ENCODE measurements around the gene ARL17B.
"Not testable (repeated sequence)": the region's sequence is repeated elsewhere in the genome, so short reads cannot be mapped to it uniquely, and the experiment has no call there.

ARL17B gene

DNA sequence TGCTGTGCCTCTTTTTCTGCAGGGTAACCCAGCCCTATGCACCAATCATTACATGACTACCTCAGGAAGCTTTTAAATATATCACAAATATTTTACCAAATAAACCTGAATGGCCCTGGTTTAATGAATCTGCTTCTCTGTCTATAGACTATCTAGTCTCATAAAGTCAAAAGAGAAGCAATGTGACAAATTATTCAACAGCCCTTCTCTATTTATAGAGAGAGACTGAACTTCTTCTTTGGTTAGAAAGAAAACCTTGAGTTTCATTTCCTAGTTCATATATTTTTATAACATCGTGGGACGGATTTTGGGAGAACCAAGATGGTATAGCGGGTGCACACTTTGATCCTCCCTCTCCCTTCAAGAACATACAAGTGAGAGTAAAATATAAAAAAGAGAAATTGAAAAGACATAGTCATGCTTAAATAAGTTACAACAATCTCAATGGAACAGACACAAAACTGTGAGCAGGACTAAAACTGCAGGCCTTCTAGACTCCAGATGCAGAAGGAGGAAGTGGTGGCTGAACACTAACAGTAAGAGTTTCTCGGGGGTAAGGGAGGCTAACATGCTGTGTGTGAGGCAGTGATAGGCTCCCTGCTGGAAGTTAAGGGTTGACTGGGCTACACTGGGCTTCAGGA lies 70.5 kb downstream of the ARL17B start:
- peak; percentile 68 for DNase-seq (ENCODE audit: low spot score)

DNA sequence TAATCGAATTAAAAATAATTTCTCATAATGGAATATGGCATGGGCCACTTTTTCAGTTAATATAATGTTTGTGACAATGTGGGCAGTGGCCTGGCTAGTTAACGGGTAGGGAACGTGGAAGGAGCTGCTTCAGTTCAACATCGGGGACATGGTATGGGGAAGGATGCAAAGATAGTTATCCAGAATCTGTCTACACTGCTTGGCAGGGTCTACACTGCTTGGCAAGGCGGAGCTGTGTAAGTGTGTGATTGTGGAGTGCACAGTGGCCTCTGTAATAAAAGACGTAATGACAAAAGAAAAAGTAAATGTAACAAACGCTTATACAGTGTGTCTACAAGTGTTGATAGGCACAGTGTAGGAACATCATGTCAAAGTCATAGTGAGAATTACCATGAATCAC lies 74.0 kb downstream of the ARL17B start:
- DNase-seq (ENCODE audit: low spot score): not testable (repeated sequence)

- TF ChIP-seq, protein P1, sequence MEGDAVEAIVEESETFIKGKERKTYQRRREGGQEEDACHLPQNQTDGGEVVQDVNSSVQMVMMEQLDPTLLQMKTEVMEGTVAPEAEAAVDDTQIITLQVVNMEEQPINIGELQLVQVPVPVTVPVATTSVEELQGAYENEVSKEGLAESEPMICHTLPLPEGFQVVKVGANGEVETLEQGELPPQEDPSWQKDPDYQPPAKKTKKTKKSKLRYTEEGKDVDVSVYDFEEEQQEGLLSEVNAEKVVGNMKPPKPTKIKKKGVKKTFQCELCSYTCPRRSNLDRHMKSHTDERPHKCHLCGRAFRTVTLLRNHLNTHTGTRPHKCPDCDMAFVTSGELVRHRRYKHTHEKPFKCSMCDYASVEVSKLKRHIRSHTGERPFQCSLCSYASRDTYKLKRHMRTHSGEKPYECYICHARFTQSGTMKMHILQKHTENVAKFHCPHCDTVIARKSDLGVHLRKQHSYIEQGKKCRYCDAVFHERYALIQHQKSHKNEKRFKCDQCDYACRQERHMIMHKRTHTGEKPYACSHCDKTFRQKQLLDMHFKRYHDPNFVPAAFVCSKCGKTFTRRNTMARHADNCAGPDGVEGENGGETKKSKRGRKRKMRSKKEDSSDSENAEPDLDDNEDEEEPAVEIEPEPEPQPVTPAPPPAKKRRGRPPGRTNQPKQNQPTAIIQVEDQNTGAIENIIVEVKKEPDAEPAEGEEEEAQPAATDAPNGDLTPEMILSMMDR (IDR thresholded peaks at IDR 0.05; ENCODE audit: extremely low read depth, missing control alignments): peak; percentile 52
- peak; percentile 46 for DNase-seq (ENCODE audit: low spot score)
Measured at GRCh38 chr17:46286764-46287221, 74.8 kb downstream of the ARL17B start.

GRCh38 chr17:46285500-46285899 lies 76.1 kb downstream of the ARL17B start:
- not testable (repeated sequence) for DNase-seq (ENCODE audit: low spot score)

DNA sequence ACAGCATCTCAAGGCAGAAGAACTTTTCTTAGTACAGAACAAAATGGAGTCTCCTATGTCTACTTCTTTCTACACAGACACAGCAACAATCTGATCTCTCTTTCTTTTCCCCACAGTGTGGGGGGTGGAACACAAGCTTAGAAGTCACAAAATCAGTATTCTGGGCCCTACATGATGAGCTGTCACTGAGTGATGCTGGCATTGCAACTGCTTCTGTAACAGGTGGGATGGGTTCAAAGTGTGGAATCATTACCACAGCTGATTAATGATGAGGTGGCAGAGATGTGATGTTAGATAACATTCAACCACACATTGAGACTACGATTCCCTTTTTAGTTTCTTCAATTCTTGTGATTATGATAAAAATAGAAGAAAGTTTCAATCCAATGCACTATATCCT lies 77.1 kb downstream of the ARL17B start:
- not testable (repeated sequence) for DNase-seq (ENCODE audit: low spot score)

DNA sequence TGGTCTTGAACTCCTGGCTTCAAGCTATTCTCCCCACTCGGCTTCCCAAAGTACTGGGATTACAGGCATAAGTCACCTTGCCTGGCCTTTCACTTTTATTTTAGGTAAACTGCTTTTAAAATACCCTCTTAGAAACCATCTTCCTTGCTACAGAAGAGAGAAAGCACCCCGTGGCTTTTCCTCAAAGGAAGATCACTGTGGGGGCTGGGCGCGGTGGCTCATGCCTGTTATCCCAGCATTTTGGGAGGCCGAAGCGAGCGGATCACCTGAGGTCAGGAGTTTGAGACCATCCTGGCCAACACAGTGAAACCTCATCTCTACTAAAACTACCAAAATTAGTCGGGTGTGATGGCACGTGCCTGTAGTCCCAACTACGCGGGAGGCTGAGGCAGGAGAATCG lies 78.9 kb downstream of the ARL17B start:
- DNase-seq (ENCODE audit: low spot score): not testable (repeated sequence)

DNA sequence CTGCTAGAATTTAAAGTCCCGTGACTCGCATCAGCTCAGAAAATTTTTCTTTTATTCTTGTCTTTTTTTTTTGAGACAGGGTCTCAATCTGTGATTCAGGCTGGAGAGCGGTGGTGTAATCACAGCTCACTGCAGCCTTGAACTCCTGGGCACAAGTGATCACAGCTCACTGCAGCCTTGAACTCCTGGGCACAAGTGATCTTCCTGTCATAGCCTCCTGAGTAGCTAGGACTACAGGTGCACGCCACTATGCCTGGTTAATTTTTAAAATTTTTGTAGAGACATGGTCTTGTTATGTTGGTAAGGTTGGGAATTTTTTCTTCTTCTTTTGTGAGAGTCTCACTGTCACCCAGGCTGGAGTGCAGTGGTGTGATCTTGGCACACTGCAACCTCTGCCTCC lies 80.2 kb downstream of the ARL17B start:
- DNase-seq (ENCODE audit: low spot score): not testable (repeated sequence)

GRCh38 chr17:46276728-46277479 lies 84.7 kb downstream of the ARL17B start:
- not testable (repeated sequence) for DNase-seq (ENCODE audit: low spot score)

DNA sequence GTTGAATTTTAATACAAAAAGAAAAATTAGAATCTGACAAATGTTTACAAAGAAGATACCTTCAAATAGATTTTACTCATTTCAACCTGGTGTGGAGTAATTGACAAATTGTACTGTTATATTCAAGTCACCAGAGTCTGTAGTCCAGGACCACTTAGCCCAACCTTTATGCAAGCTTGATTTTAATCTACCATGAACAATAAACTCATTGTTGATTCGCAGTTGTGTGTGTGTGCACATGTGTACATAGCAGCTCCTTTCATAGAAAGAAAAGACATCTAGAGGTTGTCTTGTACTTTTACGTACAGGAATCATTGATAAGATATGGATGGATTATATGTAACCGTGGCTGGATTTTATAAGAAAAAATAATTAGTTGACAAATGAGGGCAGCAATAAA lies 87.3 kb downstream of the ARL17B start:
- TF ChIP-seq, protein P1 (IDR thresholded peaks at IDR 0.05; ENCODE audit: extremely low read depth, missing control alignments): no peak
- no peak for DNase-seq (ENCODE audit: low spot score)

DNA sequence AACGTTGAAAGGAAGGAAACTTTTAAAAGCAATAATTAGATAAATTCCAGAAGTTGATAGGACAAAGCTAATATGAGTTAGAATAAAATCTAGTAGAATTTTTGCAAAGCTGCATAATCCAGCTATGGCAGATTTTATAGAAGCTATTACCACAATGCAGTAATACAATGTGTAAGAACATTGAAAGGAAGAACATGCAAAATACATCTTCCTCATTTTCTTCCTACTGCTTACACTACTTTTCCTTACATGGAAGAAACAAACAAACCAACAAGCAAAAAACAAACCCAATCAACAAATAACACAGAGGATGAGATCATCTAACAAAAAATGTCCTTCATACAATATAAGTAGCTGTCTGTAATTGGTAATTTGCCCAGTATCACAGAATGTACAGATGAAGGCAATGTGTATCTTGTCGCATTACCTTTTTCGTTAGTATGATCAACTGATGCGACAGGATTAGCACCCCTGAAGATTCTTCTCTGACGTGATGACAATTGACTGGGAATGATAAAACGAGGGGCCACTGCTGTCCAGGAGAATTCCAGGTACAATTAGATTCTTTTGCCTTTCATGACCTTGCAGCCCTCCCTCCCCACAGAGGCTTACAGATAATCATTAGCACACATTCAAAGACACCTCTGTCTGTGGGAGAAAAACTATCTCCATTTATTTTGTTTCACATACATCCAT lies 87.9 kb downstream of the ARL17B start:
- no peak for DNase-seq (ENCODE audit: low spot score)
- TF ChIP-seq, protein P1 (IDR thresholded peaks at IDR 0.05; ENCODE audit: extremely low read depth, missing control alignments): no peak

DNA sequence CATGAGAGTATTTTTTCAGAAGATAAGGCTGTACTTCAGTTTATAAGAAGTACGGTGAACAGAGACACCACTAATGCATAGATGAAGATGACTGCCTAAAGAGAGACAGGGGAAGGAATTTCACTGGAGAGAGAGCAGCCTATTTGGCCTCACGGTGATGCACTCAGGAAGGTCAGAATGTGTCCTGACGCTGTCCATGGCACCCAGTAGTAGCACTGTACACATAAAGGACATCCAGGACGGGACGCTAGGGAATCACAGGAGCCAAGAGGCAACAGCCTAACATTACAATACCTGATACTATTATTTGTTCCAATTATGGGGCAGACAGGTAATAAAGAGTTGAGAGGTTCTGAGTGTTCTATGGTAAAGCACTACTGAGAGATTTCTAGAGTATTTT lies 91.5 kb downstream of the ARL17B start:
- no peak for DNase-seq (ENCODE audit: low spot score)
- TF ChIP-seq, protein P1 (IDR thresholded peaks at IDR 0.05; ENCODE audit: extremely low read depth, missing control alignments): no peak
